ENCODE data around the gene SMAD9.

The SMAD9 gene

GRCh38 chr13:36814465-36814864 lies 105.6 kb downstream of the SMAD9 start:
- no peak for DNase-seq

GRCh38 chr13:36813225-36813624 lies 106.8 kb downstream of the SMAD9 start:
- DNase-seq, result no peak

GRCh38 chr13:36807616-36808015 lies 112.4 kb downstream of the SMAD9 start:
- DNase-seq, result no peak

GRCh38 chr13:36806102-36806501 lies 113.9 kb downstream of the SMAD9 start:
- no peak for DNase-seq

- DNase-seq, result no peak
Observed at GRCh38 chr13:36804588-36804987, 115.5 kb downstream of the SMAD9 start.

GRCh38 chr13:36801035-36801434 lies 119.0 kb downstream of the SMAD9 start:
- DNase-seq, result no peak

- no peak for DNase-seq
Observed at GRCh38 chr13:36796052-36796451, 124.0 kb downstream of the SMAD9 start.

- no peak for DNase-seq
Observed at GRCh38 chr13:36795463-36795862, 124.6 kb downstream of the SMAD9 start.

Measured in CD4-positive, alpha-beta T cell treated with Interleukin-6 for 4 hours (primary cell).